Loucy (cell line): Measurements from ENCODE around the gene GLT8D1.
"Not testable (repeated sequence)": the region's sequence is repeated elsewhere in the genome, so short reads cannot be mapped to it uniquely, and the experiment has no call there.

Source experiments
- H2AFZ ChIP-seq: fragments of 200-600 bp; sonication (generic); 2 replicates; pipeline ENCODE4 v1.6.0; 2016; ENCODE audit warnings: antibody characterized with exemption, mild to moderate bottlenecking, low read length, moderate library complexity
- H3F3A ChIP-seq: fragments of 200-600 bp; 2 replicates; pipeline ENCODE4 v1.6.0; 2016; ENCODE audit warnings: antibody characterized with exemption, low read depth, mild to moderate bottlenecking
- H3K27me3 ChIP-seq: fragments of 200-600 bp; sonication (generic); 2 replicates; pipeline ENCODE4 v1.6.1; 2014; ENCODE audit warnings: low read length, mild to moderate bottlenecking; ENCODE audit not compliant: insufficient read depth, poor library complexity, severe bottlenecking
- H3K36me3 ChIP-seq: fragments of 200-600 bp; sonication (generic); 2 replicates; pipeline ENCODE4 v1.6.1; 2016; ENCODE audit warnings: low read length; ENCODE audit not compliant: insufficient read depth
- H3K4me1 ChIP-seq: fragments of 200-600 bp; sonication (generic); 2 replicates; pipeline ENCODE4 v1.5.1; 2014; ENCODE audit warnings: low read length, mild to moderate bottlenecking; ENCODE audit not compliant: insufficient read depth, poor library complexity, severe bottlenecking
- H3K4me2 ChIP-seq: fragments of 200-600 bp; sonication (generic); 2 replicates; pipeline ENCODE4 v1.6.0; 2014; ENCODE audit warnings: antibody characterized with exemption, low read length, low read depth, mild to moderate bottlenecking; ENCODE audit not compliant: poor library complexity, severe bottlenecking
- H3K4me3 ChIP-seq: fragments of 200-600 bp; sonication (generic); 2 replicates; pipeline ENCODE4 v1.5.1; 2014; ENCODE audit warnings: low read length, mild to moderate bottlenecking, mixed read lengths; ENCODE audit not compliant: poor library complexity, severe bottlenecking
- H3K79me2 ChIP-seq: fragments of 200-600 bp; sonication (generic); 2 replicates; pipeline ENCODE4 v1.6.1; 2014; ENCODE audit warnings: low read length; ENCODE audit not compliant: insufficient read depth
- H3K9ac ChIP-seq: fragments of 200-600 bp; sonication (generic); 2 replicates; pipeline ENCODE4 v1.6.0; 2014; ENCODE audit warnings: mild to moderate bottlenecking, low read depth, low read length, moderate library complexity; ENCODE audit not compliant: poor library complexity, severe bottlenecking
- H3K9me2 ChIP-seq: fragments of 200-600 bp; sonication (generic); replicated peaks from 2 replicates; pipeline ENCODE4 v1.6.1; 2016; ENCODE audit warnings: low read depth, low read length, mixed read lengths
- H3K9me3 ChIP-seq: fragments of 200-600 bp; sonication (generic); 2 replicates; pipeline ENCODE4 v1.6.1; 2014; ENCODE audit warnings: mild to moderate bottlenecking, antibody characterized with exemption, low read length, low read depth; ENCODE audit not compliant: insufficient read depth
- H4K20me1 ChIP-seq: fragments of 200-600 bp; sonication (generic); 2 replicates; pipeline ENCODE4 v1.6.0; 2014; ENCODE audit warnings: antibody characterized with exemption, low read length, mild to moderate bottlenecking; ENCODE audit not compliant: insufficient read depth, poor library complexity, severe bottlenecking
- CTCF ChIP-seq: fragments of 200-600 bp; sonication (generic); conservative IDR thresholded peaks from 2 replicates; pipeline ENCODE4 v1.5.1; 2014; ENCODE audit warnings: mild to moderate bottlenecking, antibody characterized with exemption, low read length
- EZH2phosphoT487 ChIP-seq: fragments of 200-600 bp; IDR thresholded peaks from 2 replicates; pipeline ENCODE4 v1.6.1; 2018; ENCODE audit warnings: antibody characterized with exemption, mild to moderate bottlenecking, moderate library complexity, borderline replicate concordance

The GLT8D1 gene

GRCh38 chr3:52730681-52731080, 25.1 kb upstream of the GLT8D1 start:
- Histone ChIP-seq H3K79me2 (no peaks in the 10 kb centered on the region), H3K4me3 (no peak overlapping the region), H3K36me3 (peaks cover 14% of the 10 kb centered on the region; the same call in 1 of the 2 replicates), H3K27me3 (no peaks in the 10 kb centered on the region), H3K9me3 (peaks cover 11% of the 10 kb centered on the region; the same call in 1 of the 2 replicates), H4K20me1 (no peaks in the 10 kb centered on the region), H3F3A (no peaks in the 10 kb centered on the region), H3K9ac (no peak overlapping the region), H3K4me2 (peak overlapping the region; percentile 1), H3K9me2 (no peaks in the 10 kb centered on the region), H3K4me1 (peaks cover 5% of the 10 kb centered on the region), H2AFZ (no peak overlapping the region)
- TF ChIP-seq EZH2phosphoT487 (no peak), CTCF (no peak)

- H3K79me2 ChIP-seq, H3K4me1 ChIP-seq, H4K20me1 ChIP-seq, H3K9ac ChIP-seq, H3K4me3 ChIP-seq, H3K9me2 ChIP-seq, H2AFZ ChIP-seq, H3K27me3 ChIP-seq, H3K4me2 ChIP-seq, H3F3A ChIP-seq, H3K36me3 ChIP-seq: not testable (repeated sequence)
- peaks cover 11% of the 10 kb centered on the region; the same call in 1 of the 2 replicates for H3K9me3 ChIP-seq
Measured at GRCh38 chr3:52728753-52729152, 23.2 kb upstream of the GLT8D1 start.

GRCh38 chr3:52724511-52724910, 18.9 kb upstream of the GLT8D1 start:
- Histone ChIP-seq H3K9me2 (no peaks in the 10 kb centered on the region), H3K36me3 (no peaks in the 10 kb centered on the region), H4K20me1 (no peaks in the 10 kb centered on the region), H3K79me2 (no peaks in the 10 kb centered on the region), H2AFZ (no peak overlapping the region), H3K4me2 (no peak overlapping the region), H3F3A (peaks cover 8% of the 10 kb centered on the region), H3K9ac (no peak overlapping the region), H3K4me3 (no peak overlapping the region), H3K4me1 (peaks cover 23% of the 10 kb centered on the region), H3K27me3 (no peaks in the 10 kb centered on the region), H3K9me3 (peaks cover 8% of the 10 kb centered on the region; the same call in 1 of the 2 replicates)
- TF ChIP-seq EZH2phosphoT487 (no peak), CTCF (no peak)

GRCh38 chr3:52723935-52724334, 18.3 kb upstream of the GLT8D1 start:
- no peaks in the 10 kb centered on the region for H3K27me3 ChIP-seq
- H3K4me1 ChIP-seq = peaks cover 23% of the 10 kb centered on the region
- H3K36me3 ChIP-seq = no peaks in the 10 kb centered on the region
- no peaks in the 10 kb centered on the region for H4K20me1 ChIP-seq
- no peak overlapping the region for H3K4me3 ChIP-seq
- H3F3A ChIP-seq = peaks cover 8% of the 10 kb centered on the region
- no peak overlapping the region for H2AFZ ChIP-seq
- peaks cover 6% of the 10 kb centered on the region; the same call in 1 of the 2 replicates for H3K9me3 ChIP-seq
- H3K4me2 ChIP-seq = no peak overlapping the region
- H3K79me2 ChIP-seq = no peaks in the 10 kb centered on the region
- TF ChIP-seq EZH2phosphoT487 (no peak), CTCF (no peak)
- H3K9me2 ChIP-seq = no peaks in the 10 kb centered on the region
- H3K9ac ChIP-seq = no peak overlapping the region
